CD14-positive monocyte (primary cell): ENCODE measurements around the gene DNLZ. TPM values are rescaled to one million over a fixed set of nuclear protein-coding genes. Genes with fewer than 3 reads are reported as not detected.
A peak's percentile ranks its signal among the peaks of the same experiment; 100 is the strongest.

Source experiments
- DNase-seq, 3 donors: peaks; one replicate each; pipeline ENCODE4 v3.0.0-alpha.2; 2011 to 2022
- H2AFZ ChIP-seq: 2 replicates; pipeline ENCODE4 v1.6.0; 2012; ENCODE audit warnings: mild to moderate bottlenecking, low read depth, low read length, inconsistent platforms; ENCODE audit not compliant: insufficient read depth, poor library complexity, severe bottlenecking
- H3K27ac ChIP-seq, 2 donors: 1 replicate in 1 of 2; 2 replicates in 1 of 2; pipeline ENCODE4 v1.5.1; 2012 to 2013; ENCODE audit warnings: low read length in 2 of 2, control low read depth in 1 of 2, inconsistent platforms in 1 of 2, low read depth in 1 of 2, mild to moderate bottlenecking in 1 of 2
- H3K27me3 ChIP-seq, 2 donors: one replicate each; pipeline versions ENCODE4 v1.6.0 to v1.6.1; 2011 to 2013; ENCODE audit warnings: low read length in 2 of 2; ENCODE audit not compliant: control insufficient read depth in 2 of 2, insufficient read depth in 2 of 2
- H3K36me3 ChIP-seq, 2 donors: replicated peaks in 1 of 2; 1 replicate in 1 of 2; 2 replicates in 1 of 2; pipeline versions ENCODE4 v1.5.1 to v1.6.1; 2012 to 2013; ENCODE audit warnings: low read length in 2 of 2, control low read depth in 1 of 2, inconsistent platforms in 1 of 2, mild to moderate bottlenecking in 1 of 2; ENCODE audit not compliant: insufficient read depth in 2 of 2, control insufficient read depth in 1 of 2
- H3K4me1 ChIP-seq, 2 donors: 1 replicate in 1 of 2; 2 replicates in 1 of 2; pipeline versions ENCODE4 v1.5.1 to v1.6.1; 2012 to 2013; ENCODE audit warnings: low read length in 2 of 2, control low read depth in 1 of 2, inconsistent platforms in 1 of 2, mild to moderate bottlenecking in 1 of 2, moderate library complexity in 1 of 2; ENCODE audit not compliant: insufficient read depth in 2 of 2, control insufficient read depth in 1 of 2
- H3K4me2 ChIP-seq: replicated peaks from 2 replicates; pipeline ENCODE3; 2012; ENCODE audit warnings: low read length, moderate library complexity, mild to moderate bottlenecking; ENCODE audit not compliant: poor library complexity, severe bottlenecking; ENCODE audit errors: extremely low read depth
- H3K4me3 ChIP-seq, 3 experiments: fragments of 200-600 bp in 1 of 3; sonication (generic) in 1 of 3; replicated peaks in 1 of 3; 1 replicate in 2 of 3; 2 replicates in 1 of 3; pipeline ENCODE4 v1.5.1; 2011 to 2013; ENCODE audit warnings: low read length in 3 of 3, mild to moderate bottlenecking in 3 of 3, control low read depth in 2 of 3, low read depth in 2 of 3, inconsistent platforms in 1 of 3, moderate library complexity in 1 of 3
- H3K79me2 ChIP-seq: 2 replicates; pipeline ENCODE4 v1.6.0; 2012; ENCODE audit warnings: mild to moderate bottlenecking, control low read depth, inconsistent platforms, low read length, moderate library complexity; ENCODE audit not compliant: insufficient read depth
- H3K9ac ChIP-seq: 2 replicates; pipeline ENCODE4 v1.6.0; 2017; ENCODE audit warnings: low read length, mild to moderate bottlenecking; ENCODE audit not compliant: insufficient read depth, poor library complexity, severe bottlenecking
- H3K9me3 ChIP-seq, 2 donors: replicated peaks in 1 of 2; 1 replicate in 1 of 2; 2 replicates in 1 of 2; pipeline versions ENCODE4 v1.5.1 to v1.6.1; 2012 to 2013; ENCODE audit warnings: low read length in 2 of 2, control low read depth in 1 of 2; ENCODE audit not compliant: control insufficient read depth in 1 of 2, insufficient read depth in 1 of 2
- H4K20me1 ChIP-seq: 2 replicates; pipeline ENCODE4 v1.6.0; 2012; ENCODE audit warnings: mild to moderate bottlenecking, low read length, control low read depth, moderate library complexity; ENCODE audit not compliant: insufficient read depth
- H3K27ac Mint-ChIP-seq, 7 donors: one replicate each; pipeline ENCODE4 v1.8.0; 2020; ENCODE audit warnings: mild to moderate bottlenecking in 7 of 7, mixed read lengths in 7 of 7, moderate library complexity in 6 of 7, inconsistent platforms in 2 of 7
- H3K27me3 Mint-ChIP-seq, 3 donors: one replicate each; pipeline ENCODE4 v1.8.0; 2021 to 2022; ENCODE audit warnings: low read depth in 3 of 3, mild to moderate bottlenecking in 3 of 3, mixed read lengths in 3 of 3, moderate library complexity in 3 of 3, inconsistent platforms in 1 of 3
- H3K36me3 Mint-ChIP-seq, 2 donors: one replicate each; pipeline ENCODE4 v1.8.0; 2020; ENCODE audit warnings: mixed read lengths in 2 of 2, inconsistent platforms in 1 of 2, mild to moderate bottlenecking in 1 of 2
- H3K4me1 Mint-ChIP-seq: one replicate; pipeline ENCODE4 v1.8.0; 2020; ENCODE audit warnings: mild to moderate bottlenecking, mixed read lengths
- H3K4me3 Mint-ChIP-seq, 2 donors: one replicate each; pipeline ENCODE4 v1.8.0; 2020; ENCODE audit warnings: mild to moderate bottlenecking in 2 of 2, mixed read lengths in 2 of 2, moderate library complexity in 1 of 2
- H3K9me3 Mint-ChIP-seq, 7 donors: one replicate each; pipeline ENCODE4 v1.8.0; 2020 to 2022; ENCODE audit warnings: mixed read lengths in 7 of 7, mild to moderate bottlenecking in 6 of 7, moderate library complexity in 6 of 7, inconsistent platforms in 2 of 7
- CTCF ChIP-seq: fragments of 200-600 bp; IDR thresholded peaks from one replicate; pipeline ENCODE4 v1.8.0; 2022; ENCODE audit warnings: antibody characterized with exemption, mild to moderate bottlenecking
- WGBS: methylation state at CpG from one replicate; pipeline ENCODE4 v1.1.5; 2013; ENCODE audit warnings: missing lambda C conversion rate; ENCODE audit not compliant: insufficient coverage; 5-methylcytosine and 5-hydroxymethylcytosine counted together
- intact Hi-C, 2 donors: fragments of 100-400 bp; cut with micrococcal nuclease; formaldehyde crosslinking; loops; one replicate each; pipeline versions ENCODE4 v1.15.0 to v1.15.1; 2023
- polyA plus RNA-seq, 3 donors: library from polyadenylated mRNA; depleted of rRNA in 1 of 3; unstranded in 2 of 3; stranded (reverse) in 1 of 3; fragments of 300-500 nt in 2 of 3; fragments of >200 nt in 1 of 3; fragmentation: Illumina TruSeq in 2 of 3; gene quantifications; 1 replicate in 2 of 3; 2 replicates in 1 of 3; pipeline ENCODE4 v1.2.3, GENCODE V29; 2012 to 2021

Gene DNLZ
- polyA plus RNA-seq, 3 donors = 5.1 to 20.5 (median 10.5) TPM

- no peaks in the 10 kb centered on the region for H3K27me3 ChIP-seq
- H2AFZ ChIP-seq = no peak overlapping the region
- TF ChIP-seq CTCF = no peak
- no peak for DNase-seq
- no peak overlapping the region for H3K4me2 ChIP-seq
- Mint-ChIP-seq H3K27me3 (peaks cover 0 to 5% (median 1%) of the 10 kb centered on the region in 3 donors), H3K4me3 (no peak overlapping the region), H3K36me3 (no peaks in the 10 kb centered on the region), H3K4me1 (no peaks in the 10 kb centered on the region), H3K9me3 (no peaks in the 10 kb centered on the region), H3K27ac (peak overlapping the region in 1 of 7 donors; percentile 27)
- 91% methylated on average over 9 of the region's 13 CpGs for WGBS
- H3K4me3 ChIP-seq = no peak overlapping the region
- H3K27ac ChIP-seq = no peak overlapping the region
- no peaks in the 10 kb centered on the region for H3K9me3 ChIP-seq
- intact Hi-C loops = no loop called here
- no peaks in the 10 kb centered on the region for H4K20me1 ChIP-seq
- no peak overlapping the region for H3K9ac ChIP-seq
- H3K4me1 ChIP-seq = no peaks in the 10 kb centered on the region
- no peaks in the 10 kb centered on the region for H3K36me3 ChIP-seq
- H3K79me2 ChIP-seq = no peaks in the 10 kb centered on the region
Measured at GRCh38 chr9:136353757-136354488, 9.6 kb downstream of the DNLZ start.

- intact Hi-C loops = no loop called here
- Histone ChIP-seq H3K27ac (no peak overlapping the region), H3K9ac (no peak overlapping the region), H3K9me3 (no peaks in the 10 kb centered on the region), H3K4me2 (no peak overlapping the region), H4K20me1 (no peaks in the 10 kb centered on the region), H2AFZ (no peak overlapping the region), H3K36me3 (no peaks in the 10 kb centered on the region), H3K4me1 (no peaks in the 10 kb centered on the region), H3K4me3 (no peak overlapping the region), H3K79me2 (no peaks in the 10 kb centered on the region), H3K27me3 (no peaks in the 10 kb centered on the region)
- DNase-seq = no peak
- TF ChIP-seq CTCF = no peak
- Mint-ChIP-seq H3K27ac (no peak overlapping the region), H3K4me1 (no peaks in the 10 kb centered on the region), H3K27me3 (peaks cover 0 to 5% (median 1%) of the 10 kb centered on the region in 3 donors), H3K36me3 (no peaks in the 10 kb centered on the region), H3K4me3 (no peak overlapping the region), H3K9me3 (no peaks in the 10 kb centered on the region)
- 93% methylated on average over 11 of the region's 11 CpGs for WGBS
Measured at GRCh38 chr9:136353088-136353487, 10.5 kb downstream of the DNLZ start.
